BJ (cell line): ENCODE measurements around the gene PRDM16. TPM values are rescaled to one million over a fixed set of nuclear protein-coding genes. Genes with fewer than 3 reads are reported as not detected.

ENCODE experiments used
- CTCF ChIA-PET: fragments of 350-600 bp; formaldehyde crosslinking; extraction: SDS; loops from one replicate; lab custom pipeline; 2021; ENCODE audit warnings: antibody characterized with exemption, inconsistent platforms; lab: Yijun Ruan, JAX
- POLR2A ChIA-PET: fragments of 300-600 bp; sonication (Branson Sonifier 250); formaldehyde crosslinking; extraction: SDS; loops from one replicate; lab custom pipeline; 2021; ENCODE audit warnings: antibody characterized with exemption; lab: Charles Lee
- DNase-seq: peaks from one replicate; pipeline ENCODE4 v3.0.0-alpha.2; 2011; ENCODE audit warnings: low read depth
- H3K27me3 ChIP-seq: 2 replicates; pipeline ENCODE4 v1.6.0; 2011; ENCODE audit warnings: low read length; ENCODE audit not compliant: control insufficient read depth, insufficient read depth
- H3K36me3 ChIP-seq: 2 replicates; pipeline ENCODE4 v1.5.1; 2011; ENCODE audit warnings: low read length; ENCODE audit not compliant: control insufficient read depth, insufficient read depth
- H3K4me3 ChIP-seq: 2 replicates; pipeline ENCODE4 v1.5.1; 2011; ENCODE audit warnings: low read depth, mild to moderate bottlenecking, control low read depth, low read length
- CTCF ChIP-seq: IDR thresholded peaks from 2 replicates; pipeline ENCODE4 v1.5.1; 2011; ENCODE audit warnings: low read depth, mild to moderate bottlenecking, control low read depth, inconsistent platforms, low read length, moderate library complexity; ENCODE audit not compliant: insufficient read depth
- polyA plus RNA-seq: library from polyadenylated mRNA; depleted of rRNA; stranded (reverse); fragments of >200 nt; gene quantifications from 2 replicates; pipeline ENCODE4 v1.2.3, GENCODE V29; 2011

The PRDM16 gene
- polyA plus RNA-seq, 1 experiment, result 0.02 TPM

- CTCF ChIA-PET, result no interaction called here
These were observed 77.5 kb downstream of the PRDM16 start for GRCh38 chr1:3146458-3146857.

GRCh38 chr1:3146907-3147306 is 77.9 kb downstream of the PRDM16 start:
- no peak for DNase-seq
- no peak for TF ChIP-seq CTCF
- ChIA-PET POLR2A (no interaction called here), CTCF (no interaction called here)
- Histone ChIP-seq H3K4me3 (no peak overlapping the region), H3K27me3 (no peaks in the 10 kb centered on the region), H3K36me3 (no peaks in the 10 kb centered on the region)

More at GRCh38 chr1:3146458-3146857, 77.5 kb downstream of the PRDM16 start:
- H3K27me3 ChIP-seq, result 0 out of 2 replicates have a peak, but pooled peaks cover 4% of the 10 kb centered on the region
- no peak for DNase-seq
- no peaks in the 10 kb centered on the region for H3K36me3 ChIP-seq
- no peak overlapping the region for H3K4me3 ChIP-seq
- no peak for TF ChIP-seq CTCF
- POLR2A ChIA-PET, result no interaction called here

GRCh38 chr1:3148171-3148570 is 79.2 kb downstream of the PRDM16 start:
- H3K36me3 ChIP-seq, result no peaks in the 10 kb centered on the region
- TF ChIP-seq CTCF, result no peak
- no peak overlapping the region for H3K4me3 ChIP-seq
- CTCF ChIA-PET, result no interaction called here
- no peak for DNase-seq
- POLR2A ChIA-PET, result no interaction called here
- no peaks in the 10 kb centered on the region for H3K27me3 ChIP-seq

GRCh38 chr1:3149277-3149676 is 80.3 kb downstream of the PRDM16 start:
- CTCF ChIA-PET, result no interaction called here
- POLR2A ChIA-PET, result no interaction called here
- no peaks in the 10 kb centered on the region for H3K36me3 ChIP-seq
- H3K27me3 ChIP-seq, result no peaks in the 10 kb centered on the region
- no peak overlapping the region for H3K4me3 ChIP-seq
- DNase-seq, result no peak
- TF ChIP-seq CTCF, result no peak

GRCh38 chr1:3151456-3151855 is 82.5 kb downstream of the PRDM16 start:
- Histone ChIP-seq H3K36me3 (no peaks in the 10 kb centered on the region), H3K4me3 (no peak overlapping the region), H3K27me3 (no peaks in the 10 kb centered on the region)
- no peak for DNase-seq
- POLR2A ChIA-PET, result no interaction called here
- CTCF ChIA-PET, result no interaction called here
- no peak for TF ChIP-seq CTCF
